Osteoblast (primary cell): ENCODE data around the gene PRAMEF8. TPM values are rescaled to one million over a fixed set of nuclear protein-coding genes. Genes with fewer than 3 reads are reported as not detected.
"Not testable (repeated sequence)": the region's sequence is repeated elsewhere in the genome, so short reads cannot be mapped to it uniquely, and the experiment has no call there.

Experiments used
- DNase-seq: peaks from one replicate; pipeline ENCODE4 v3.0.0; 2011; ENCODE audit warnings: low spot score, mixed read lengths; ENCODE audit not compliant: insufficient read length; ENCODE audit errors: missing footprints
- H2AFZ ChIP-seq: 2 replicates; pipeline ENCODE4 v1.6.0; 2011; ENCODE audit warnings: mild to moderate bottlenecking, low read length
- H3K27ac ChIP-seq: 2 replicates; pipeline ENCODE4 v1.5.1; 2011; ENCODE audit warnings: mild to moderate bottlenecking, low read depth, low read length, moderate library complexity
- H3K27me3 ChIP-seq: 2 replicates; pipeline ENCODE4 v1.6.0; 2012; ENCODE audit warnings: mild to moderate bottlenecking, control low read depth, inconsistent platforms, low read length, moderate library complexity; ENCODE audit not compliant: insufficient read depth
- H3K36me3 ChIP-seq: 2 replicates; pipeline ENCODE4 v1.5.1; 2011; ENCODE audit warnings: mild to moderate bottlenecking, low read length, control low read depth, moderate library complexity; ENCODE audit not compliant: insufficient read depth
- H3K4me1 ChIP-seq: 2 replicates; pipeline ENCODE4 v1.5.1; 2011; ENCODE audit warnings: mild to moderate bottlenecking, low read length, control low read depth, moderate library complexity; ENCODE audit not compliant: insufficient read depth
- H3K4me2 ChIP-seq: 2 replicates; pipeline ENCODE4 v1.6.0; 2011; ENCODE audit warnings: mild to moderate bottlenecking, low read length; ENCODE audit not compliant: insufficient read depth
- H3K4me3 ChIP-seq: fragments of 200-600 bp; sonication (generic); 3 replicates; pipeline ENCODE4 v1.5.1; 2012; ENCODE audit warnings: mild to moderate bottlenecking, low read length, inconsistent platforms; ENCODE audit not compliant: insufficient read depth
- H3K79me2 ChIP-seq: 2 replicates; pipeline ENCODE4 v1.6.0; 2012; ENCODE audit warnings: mild to moderate bottlenecking, low read length, control low read depth, inconsistent platforms; ENCODE audit not compliant: insufficient read depth
- H3K9me3 ChIP-seq: 2 replicates; pipeline ENCODE4 v1.5.1; 2011; ENCODE audit warnings: low read depth, low read length, control low read depth
- H4K20me1 ChIP-seq: 2 replicates; pipeline ENCODE4 v1.6.0; 2012; ENCODE audit warnings: mild to moderate bottlenecking, low read length, control low read depth; ENCODE audit not compliant: insufficient read depth
- small RNA-seq: library from RNA; depleted of rRNA; stranded (forward); fragments of <200 nt; gene quantifications from one replicate; pipeline ENCODE3, GENCODE V24; 2012
- total RNA-seq: library from RNA; depleted of rRNA; stranded (reverse); fragments of >200 nt; gene quantifications from 2 replicates; pipeline ENCODE4 v1.2.3, GENCODE V29; 2012

PRAMEF8 gene
- total RNA-seq, 1 donor: under 0.01 TPM

GRCh38 chr1:13232056-13232455 is 52.9 kb downstream of the PRAMEF8 start:
- H3K79me2 ChIP-seq, H3K4me1 ChIP-seq, H3K27me3 ChIP-seq, DNase-seq, H3K36me3 ChIP-seq, H2AFZ ChIP-seq, H3K9me3 ChIP-seq, H3K27ac ChIP-seq, H3K4me2 ChIP-seq, H3K4me3 ChIP-seq, H4K20me1 ChIP-seq: not testable (repeated sequence)

Small RNAs within 50 kb of the gene (small RNA-seq; reads per million reads assigned to genes)
- not detected for gene RNU6-771P

Other genes with a start within 250 kb of the PRAMEF8 start
- gene PRAMEF27, start 228.6 kb downstream of the PRAMEF8 start, total RNA-seq: not detected in 2 replicates
- not detected in 2 replicates for gene HNRNPCL3, start 224.4 kb downstream of the PRAMEF8 start, total RNA-seq
- not detected in 2 replicates for gene PRAMEF25, start 214.4 kb downstream of the PRAMEF8 start, total RNA-seq
- gene HNRNPCL2, start 168.3 kb downstream of the PRAMEF8 start, total RNA-seq: not detected in 2 replicates
- not detected in 2 replicates for gene PRAMEF26, start 129.1 kb downstream of the PRAMEF8 start, total RNA-seq
- not detected in 2 replicates for gene HNRNPCL4, start 119.5 kb downstream of the PRAMEF8 start, total RNA-seq
- not detected in 2 replicates for gene PRAMEF9, start 113.3 kb downstream of the PRAMEF8 start, total RNA-seq
- gene PRAMEF13, start 83.7 kb downstream of the PRAMEF8 start, total RNA-seq: not detected in 2 replicates
- gene PRAMEF18, start 59.0 kb downstream of the PRAMEF8 start, total RNA-seq: not detected in 2 replicates
- gene PRAMEF5, start 30.9 kb downstream of the PRAMEF8 start, total RNA-seq: not detected in 2 replicates
- gene PRAMEF33, start 18.4 kb upstream of the PRAMEF8 start, total RNA-seq: not detected in 2 replicates
- not detected in 2 replicates for gene PRAMEF15, start 30.4 kb upstream of the PRAMEF8 start, total RNA-seq
- gene PRAMEF14, start 62.0 kb upstream of the PRAMEF8 start, total RNA-seq: not detected in 2 replicates
- gene PRAMEF19, start 86.8 kb upstream of the PRAMEF8 start, total RNA-seq: not detected in 2 replicates
- gene PRAMEF17, start 104.5 kb upstream of the PRAMEF8 start, total RNA-seq: not detected in 2 replicates
- not detected in 2 replicates for gene PRAMEF20, start 125.3 kb upstream of the PRAMEF8 start, total RNA-seq
- not detected in 2 replicates for gene LRRC38, start 228.9 kb upstream of the PRAMEF8 start, total RNA-seq